Activated T-cell treated with anti-CD3 and anti-CD28 coated beads, Interleukin-2, amount 50 U/mL, for 4 hours (primary cell): Measurements from ENCODE around the gene RABGGTA. TPM values are rescaled to one million over a fixed set of nuclear protein-coding genes. Genes with fewer than 3 reads are reported as not detected.

Experiments
- ATAC-seq, 2 donors: fragments of 200-7000 bp; cut with Tn5 transposase; one replicate each; pipeline ENCODE4 v1.10.0; 2021
- DNase-seq: peaks from one replicate; pipeline ENCODE4 v3.0.0-alpha.2; 2020
- H3K27me3 Mint-ChIP-seq: one replicate; pipeline ENCODE4 v1.8.0; 2021; ENCODE audit warnings: low read depth, mixed read lengths
- H3K36me3 Mint-ChIP-seq: one replicate; pipeline ENCODE4 v1.8.0; 2022; ENCODE audit warnings: mixed read lengths; ENCODE audit not compliant: insufficient read depth
- H3K4me1 Mint-ChIP-seq: one replicate; pipeline ENCODE4 v1.8.0; 2021; ENCODE audit warnings: low read depth, mixed read lengths
- H3K4me3 Mint-ChIP-seq: one replicate; pipeline ENCODE4 v1.8.0; 2021; ENCODE audit warnings: mild to moderate bottlenecking, moderate library complexity, mixed read lengths
- H3K9me3 Mint-ChIP-seq: one replicate; pipeline ENCODE4 v1.8.0; 2021; ENCODE audit warnings: mixed read lengths
- total RNA-seq, 3 donors: library from RNA; stranded (reverse); gene quantifications; one replicate each; pipeline ENCODE4 v1.2.1, GENCODE V29; 2021

The RABGGTA gene
- total RNA-seq, 3 donors from 2014 or later: 52.2 to 58.8 (median 53.4) TPM

DNA sequence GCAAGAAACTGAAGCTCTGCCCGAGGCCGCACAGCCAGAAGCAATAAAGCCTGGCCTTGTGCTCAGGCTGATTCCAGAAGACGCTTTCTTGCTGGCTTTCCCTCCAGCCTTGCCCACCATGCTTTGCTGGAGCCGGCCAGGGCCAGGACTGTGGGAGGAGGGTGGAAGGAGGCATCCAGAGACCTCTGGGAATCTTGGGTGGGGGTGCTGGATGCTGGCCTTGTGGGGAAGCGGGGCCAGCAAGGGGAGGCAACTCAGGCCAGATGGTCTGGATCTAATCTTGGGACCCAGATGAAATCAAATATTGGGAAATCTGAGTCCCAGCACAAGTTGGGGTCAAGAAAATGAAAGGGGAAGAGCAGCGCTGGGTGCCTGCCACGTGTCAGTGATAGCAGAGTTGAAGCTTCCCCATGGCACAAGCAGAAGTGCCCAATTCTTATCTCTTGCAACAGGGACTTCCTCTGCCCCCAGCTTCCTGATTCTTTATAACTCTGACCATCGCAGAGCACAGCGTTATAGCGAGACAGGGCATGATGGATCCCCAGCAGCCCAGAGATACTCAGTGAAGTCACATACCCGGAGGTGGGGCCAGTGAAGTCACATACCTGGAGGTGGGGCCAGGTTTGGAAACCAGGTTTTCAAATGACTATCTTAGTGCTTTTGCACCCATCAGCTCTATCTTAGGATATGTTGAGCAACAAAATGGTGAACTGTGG lies 6.4 kb upstream of the RABGGTA start:
- Mint-ChIP-seq H3K36me3 (no peaks in the 10 kb centered on the region), H3K27me3 (no peaks in the 10 kb centered on the region), H3K9me3 (no peaks in the 10 kb centered on the region), H3K4me3 (no peak overlapping the region), H3K4me1 (peaks cover 65% of the 10 kb centered on the region)
- no peak for ATAC-seq
- DNase-seq: no peak

DNA sequence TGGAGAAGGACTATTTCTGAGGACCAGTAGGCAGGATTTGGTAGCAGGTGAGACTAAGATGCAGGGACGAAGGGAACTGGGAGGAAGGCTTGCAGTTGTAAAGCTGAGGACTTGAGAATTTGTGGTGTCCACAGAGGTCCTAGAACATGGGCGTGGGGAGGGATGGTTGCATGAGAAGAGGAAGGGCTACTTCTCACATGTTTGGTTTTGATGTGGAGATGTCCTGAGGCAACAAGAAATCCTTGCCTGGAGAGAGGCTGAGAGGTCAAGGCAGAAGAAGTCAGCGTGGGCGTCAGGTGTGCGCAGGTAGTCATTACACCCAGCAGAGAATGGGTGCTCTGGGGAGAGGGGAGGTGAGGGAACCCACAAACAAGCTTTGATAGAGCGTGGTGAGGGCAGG lies 5.7 kb upstream of the RABGGTA start:
- Mint-ChIP-seq H3K4me3 (no peak overlapping the region), H3K27me3 (no peaks in the 10 kb centered on the region), H3K4me1 (peaks cover 72% of the 10 kb centered on the region), H3K9me3 (no peaks in the 10 kb centered on the region), H3K36me3 (no peaks in the 10 kb centered on the region)
- DNase-seq (no peak), ATAC-seq (no peak)

DNA sequence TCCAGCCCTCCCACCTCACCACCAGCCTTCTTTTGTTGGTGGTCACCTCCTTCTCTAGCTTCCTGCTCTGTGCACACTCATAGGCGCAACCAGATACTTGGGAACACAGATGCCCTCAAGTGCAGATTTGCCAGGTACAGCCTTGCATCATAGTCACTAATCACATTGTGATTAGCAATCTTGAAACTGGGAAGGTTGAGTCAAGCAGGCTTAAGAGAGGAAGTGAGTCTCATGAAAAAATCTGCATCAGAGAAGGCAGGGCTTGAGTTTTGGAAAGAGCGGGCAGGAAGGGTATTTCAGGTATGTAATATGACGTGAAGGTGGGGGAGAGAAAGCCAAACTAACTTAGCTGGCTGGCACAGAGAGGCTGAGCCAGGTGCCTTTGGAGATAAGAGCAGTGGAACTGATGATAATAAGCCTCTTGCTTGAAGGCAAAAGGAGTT lies 2.7 kb upstream of the RABGGTA start:
- Mint-ChIP-seq H3K4me3 (peak overlapping the region; percentile 9), H3K27me3 (no peaks in the 10 kb centered on the region), H3K4me1 (peaks cover 66% of the 10 kb centered on the region), H3K36me3 (no peaks in the 10 kb centered on the region), H3K9me3 (no peaks in the 10 kb centered on the region)
- DNase-seq: peak; percentile 32
- ATAC-seq: peak; percentile 61 to 62

DNA sequence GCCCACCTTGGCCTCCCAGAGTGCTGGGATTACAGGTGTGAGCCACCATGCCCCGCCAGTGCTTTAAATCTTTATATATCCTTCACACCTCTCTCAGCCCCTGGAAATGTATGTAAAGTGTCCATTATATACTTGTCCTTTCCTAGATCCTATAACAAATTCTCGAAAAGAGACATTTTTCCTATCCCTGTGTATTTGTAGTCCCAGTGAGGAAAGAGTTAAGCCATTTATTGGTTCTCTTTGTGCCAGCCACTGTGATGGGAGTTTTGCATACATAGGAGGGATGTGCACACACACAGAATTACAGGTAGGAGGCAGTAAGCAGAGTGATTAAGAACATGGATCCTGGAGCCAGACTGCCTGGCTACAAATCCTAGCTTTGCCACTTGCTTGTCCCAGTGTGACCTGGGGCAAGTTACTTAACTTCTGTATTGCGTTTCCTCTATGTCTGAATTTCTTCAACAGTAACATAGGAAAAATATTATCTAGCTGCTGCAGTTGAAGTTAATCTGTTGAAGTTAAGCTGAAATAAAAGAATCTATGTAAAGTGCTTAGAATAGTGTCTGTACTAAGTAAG lies 2.1 kb upstream of the RABGGTA start:
- Mint-ChIP-seq H3K4me1 (peaks cover 60% of the 10 kb centered on the region), H3K4me3 (peak overlapping the region; percentile 9)
- ATAC-seq: no peak

DNA sequence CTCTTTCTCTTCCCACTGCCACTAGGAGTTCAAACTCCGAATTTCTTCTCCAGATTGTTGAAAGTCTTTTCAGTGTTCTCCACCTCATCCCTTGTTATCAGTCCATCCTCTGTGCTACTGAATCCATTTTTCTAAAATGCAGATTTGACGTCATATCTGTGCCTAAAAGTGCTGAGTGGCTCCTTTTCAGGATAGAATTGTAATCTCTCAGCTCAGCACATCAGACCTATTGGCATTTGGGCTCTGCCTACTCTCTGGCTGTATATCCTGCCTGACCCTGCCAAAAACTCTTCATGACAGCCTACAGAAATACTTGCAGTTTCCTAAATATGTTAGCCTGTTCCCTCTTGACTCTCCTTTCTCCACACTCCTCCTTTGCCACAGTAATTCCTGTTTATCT lies 1.1 kb upstream of the RABGGTA start:
- DNase-seq (no peak), ATAC-seq (no peak)
- peak overlapping the region; percentile 88 for H3K4me3 Mint-ChIP-seq
- H3K36me3 Mint-ChIP-seq: peaks cover 3% of the 10 kb centered on the region
- no peaks in the 10 kb centered on the region for H3K9me3 Mint-ChIP-seq
- H3K27me3 Mint-ChIP-seq: no peaks in the 10 kb centered on the region
- peaks cover 49% of the 10 kb centered on the region for H3K4me1 Mint-ChIP-seq

More for the DNA sequence above, 2.1 kb upstream of the RABGGTA start:
- Mint-ChIP-seq H3K27me3 (no peaks in the 10 kb centered on the region), H3K36me3 (peaks cover 3% of the 10 kb centered on the region), H3K9me3 (no peaks in the 10 kb centered on the region)
- no peak for DNase-seq

DNA sequence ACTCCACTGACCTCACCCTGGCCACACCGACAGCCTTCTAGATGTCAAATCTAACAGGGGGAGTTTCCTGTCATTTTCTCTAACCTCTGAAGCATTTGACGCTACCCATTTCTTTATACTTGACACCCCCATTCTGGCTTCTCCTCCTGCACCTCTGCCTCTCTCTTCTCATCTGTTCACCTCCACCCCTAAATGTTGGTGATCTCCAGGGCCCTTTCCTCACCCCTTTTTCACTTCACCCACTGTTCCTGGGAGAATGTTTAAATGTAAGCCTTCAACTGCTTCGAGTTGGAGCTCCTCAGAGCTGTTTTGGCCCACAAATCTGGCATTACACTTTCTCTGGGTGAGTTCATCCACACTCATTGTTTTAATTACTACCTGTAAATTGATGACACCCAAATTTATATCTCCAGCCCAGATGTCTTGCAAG lies 452 bp upstream of the RABGGTA start:
- H3K9me3 Mint-ChIP-seq: no peaks in the 10 kb centered on the region
- no peaks in the 10 kb centered on the region for H3K27me3 Mint-ChIP-seq
- peak overlapping the region; percentile 88 for H3K4me3 Mint-ChIP-seq
- H3K4me1 Mint-ChIP-seq: peaks cover 43% of the 10 kb centered on the region
- ATAC-seq (no peak), DNase-seq (no peak)
- H3K36me3 Mint-ChIP-seq: peaks cover 9% of the 10 kb centered on the region

DNA sequence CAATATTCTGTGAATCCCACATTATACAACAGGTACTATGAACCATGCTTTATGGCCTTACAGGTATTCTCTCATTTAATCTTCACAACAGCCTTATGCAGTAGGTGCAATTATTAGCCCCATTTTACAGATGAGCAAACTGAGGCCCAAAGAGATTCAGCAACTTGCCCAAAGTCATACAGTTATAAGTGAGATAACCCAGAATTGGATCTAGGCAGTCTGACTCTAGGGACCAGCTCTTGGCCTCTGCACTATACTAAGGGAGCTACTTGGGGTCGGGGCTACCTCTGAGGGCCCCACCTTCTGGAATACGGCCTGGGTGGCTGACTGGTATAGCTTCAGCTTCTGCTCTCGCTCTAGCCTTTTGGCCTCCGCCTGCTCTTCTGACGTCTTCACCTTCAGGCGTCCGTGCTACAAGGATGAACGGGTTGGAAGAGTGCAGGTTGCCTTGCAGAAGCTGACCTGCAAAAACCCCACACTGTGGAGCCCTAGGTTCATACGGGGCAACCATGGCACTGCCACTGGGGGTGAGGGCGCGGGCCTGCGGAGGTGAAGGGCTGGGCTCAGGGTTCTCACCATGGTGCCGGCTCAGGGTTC lies 762 bp downstream of the RABGGTA start:
- peaks cover 15% of the 10 kb centered on the region for H3K36me3 Mint-ChIP-seq
- H3K4me1 Mint-ChIP-seq: peaks cover 40% of the 10 kb centered on the region
- DNase-seq (no peak), ATAC-seq (no peak)
- H3K4me3 Mint-ChIP-seq: peak overlapping the region; percentile 88
- no peaks in the 10 kb centered on the region for H3K9me3 Mint-ChIP-seq
- H3K27me3 Mint-ChIP-seq: no peaks in the 10 kb centered on the region

DNA sequence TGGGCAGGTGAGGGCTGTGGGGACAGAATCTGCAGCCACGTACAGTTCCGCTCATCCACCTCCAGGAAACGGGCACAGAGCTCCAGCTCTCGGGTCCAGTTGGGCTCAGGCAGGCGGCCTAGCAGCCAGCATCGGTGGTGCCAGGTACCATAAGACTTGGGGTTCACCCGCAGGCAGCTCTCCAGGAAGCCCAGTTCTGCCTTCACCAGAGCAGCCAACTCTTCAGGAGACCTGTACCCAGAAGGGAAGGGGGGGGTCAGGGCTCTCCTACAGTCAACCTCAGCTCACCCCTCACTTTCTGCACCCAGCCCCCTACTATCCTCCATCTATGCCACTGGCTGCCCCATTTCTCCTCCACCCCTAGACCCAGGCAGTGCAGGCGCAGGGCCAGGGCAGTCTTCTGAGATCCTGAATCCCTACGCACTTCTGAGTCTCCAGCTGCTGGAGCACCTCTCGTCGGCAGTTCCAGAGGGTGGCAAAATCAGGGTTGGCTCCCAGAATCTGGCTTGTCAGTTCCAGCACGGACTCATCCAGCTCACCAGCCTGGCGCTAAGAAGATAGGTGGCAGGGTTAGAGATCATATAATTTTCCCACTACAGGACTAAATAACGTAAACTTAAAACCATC lies 1.4 kb downstream of the RABGGTA start:
- DNase-seq: no peak
- Mint-ChIP-seq H3K4me1 (peaks cover 34% of the 10 kb centered on the region), H3K9me3 (no peaks in the 10 kb centered on the region), H3K4me3 (peak overlapping the region; percentile 88), H3K36me3 (peaks cover 15% of the 10 kb centered on the region), H3K27me3 (no peaks in the 10 kb centered on the region)
- no peak for ATAC-seq

DNA sequence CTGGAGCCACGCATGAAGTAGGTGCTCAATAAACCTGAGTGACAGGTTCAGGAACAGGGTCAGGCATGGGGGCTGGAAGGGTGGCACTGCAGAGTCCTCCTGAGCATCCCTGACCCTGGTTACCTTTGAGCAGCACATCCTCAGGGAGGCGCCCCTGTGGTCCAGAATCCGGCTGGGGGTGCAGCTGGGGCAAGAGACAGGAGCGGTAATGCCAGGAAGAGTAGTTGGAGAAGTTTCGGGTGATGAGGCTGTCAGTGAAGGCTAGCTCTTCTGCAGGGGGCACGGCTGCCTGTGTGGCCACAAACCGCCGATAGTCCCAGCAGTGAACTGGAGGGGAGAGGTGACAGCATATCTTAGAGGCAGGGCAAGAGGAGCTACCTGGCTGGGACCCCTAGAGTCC lies 2.0 kb downstream of the RABGGTA start:
- Mint-ChIP-seq H3K9me3 (no peaks in the 10 kb centered on the region), H3K36me3 (peaks cover 15% of the 10 kb centered on the region), H3K27me3 (no peaks in the 10 kb centered on the region), H3K4me1 (peaks cover 31% of the 10 kb centered on the region), H3K4me3 (no peak overlapping the region)
- DNase-seq (no peak), ATAC-seq (no peak)

DNA sequence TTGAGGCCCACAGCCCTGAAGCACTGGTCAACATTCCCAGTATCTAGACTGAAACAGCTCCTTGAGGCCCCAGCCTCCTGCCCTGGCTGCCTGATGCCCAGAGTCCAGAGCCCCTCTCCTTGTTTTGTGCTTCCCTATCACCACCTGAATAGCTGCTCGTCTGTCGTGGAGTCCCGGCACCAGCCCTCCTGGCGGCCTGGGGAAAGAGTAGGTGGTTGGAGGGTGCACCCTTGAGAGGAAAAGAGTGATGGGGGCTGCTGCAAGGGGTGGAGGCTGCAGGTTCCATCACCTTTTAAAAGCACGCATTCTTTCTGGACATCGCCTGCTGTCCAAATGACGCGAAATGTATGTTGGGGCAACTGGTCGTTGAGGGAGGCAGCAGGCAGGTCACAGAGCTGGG lies 3.2 kb downstream of the RABGGTA start:
- no peak for ATAC-seq
- Mint-ChIP-seq H3K9me3 (no peaks in the 10 kb centered on the region), H3K4me1 (peaks cover 20% of the 10 kb centered on the region), H3K4me3 (no peak overlapping the region), H3K36me3 (peaks cover 15% of the 10 kb centered on the region), H3K27me3 (no peaks in the 10 kb centered on the region)
- DNase-seq: no peak

DNA sequence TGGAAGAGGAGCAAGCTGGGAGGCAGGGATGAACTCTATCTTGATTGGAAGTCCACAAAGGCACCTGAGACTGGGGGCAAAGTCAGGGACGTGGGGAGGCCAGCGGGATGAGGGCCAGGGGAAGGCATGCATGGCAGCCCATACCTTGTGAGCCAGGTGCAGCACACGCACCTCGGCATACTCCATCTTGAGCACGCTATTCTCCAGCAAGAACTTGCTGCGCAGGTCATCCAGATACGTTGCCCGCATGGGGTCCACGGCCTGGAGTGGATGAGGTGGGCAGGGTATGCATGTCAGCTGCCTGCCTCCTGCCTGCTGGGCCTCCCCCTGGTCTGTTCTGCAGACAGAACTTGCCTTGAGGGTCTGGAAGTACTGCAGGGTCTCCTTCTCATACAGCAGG lies 3.9 kb downstream of the RABGGTA start:
- Mint-ChIP-seq H3K4me1 (peaks cover 14% of the 10 kb centered on the region), H3K36me3 (peaks cover 15% of the 10 kb centered on the region), H3K27me3 (no peaks in the 10 kb centered on the region), H3K9me3 (no peaks in the 10 kb centered on the region), H3K4me3 (no peak overlapping the region)
- no peak for ATAC-seq
- no peak for DNase-seq

DNA sequence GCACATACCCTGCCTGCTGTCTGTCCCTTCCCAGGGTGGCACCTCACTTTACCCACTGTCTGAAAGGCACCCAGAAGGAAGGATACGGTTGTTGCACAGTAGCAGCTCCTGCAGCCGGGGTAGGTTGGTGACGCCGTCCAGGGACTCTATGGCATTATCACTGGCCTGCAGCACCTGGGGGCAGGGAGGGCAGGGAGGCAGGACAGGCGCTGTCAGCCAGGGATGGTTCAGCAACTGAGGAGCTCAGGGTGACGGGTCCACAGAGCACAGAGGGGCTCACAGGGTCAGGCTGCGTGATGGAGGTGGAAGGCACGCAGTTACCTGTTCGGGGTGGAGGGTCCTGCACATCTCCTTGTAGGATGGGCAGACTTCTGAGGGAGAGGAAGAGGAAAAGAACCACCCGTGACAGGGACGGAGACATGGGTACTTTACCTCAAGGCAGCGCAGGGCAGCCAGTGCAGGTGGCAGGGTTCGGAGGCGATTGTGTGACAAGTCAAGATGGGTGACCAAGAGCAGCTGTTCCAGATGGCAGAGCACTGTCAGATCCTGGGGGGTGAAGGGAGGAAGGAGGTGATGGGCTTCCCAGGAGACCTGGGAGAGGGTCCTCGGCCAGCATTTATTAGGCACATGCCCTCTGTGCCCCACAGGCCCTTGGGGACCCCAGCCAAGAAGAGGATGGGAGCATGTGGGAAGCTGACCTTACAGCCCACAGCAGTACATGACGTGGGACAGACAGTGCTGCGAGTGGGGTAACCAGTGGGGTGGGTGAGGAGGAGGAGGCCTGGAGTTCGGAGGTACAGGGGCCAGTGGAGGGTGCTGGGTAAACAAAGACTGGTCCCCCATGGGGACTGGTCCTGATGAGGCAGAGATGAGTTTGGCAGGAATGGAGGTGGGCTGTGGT lies 4.8 kb downstream of the RABGGTA start:
- no peak overlapping the region for H3K4me3 Mint-ChIP-seq
- ATAC-seq (no peak), DNase-seq (no peak)
- no peaks in the 10 kb centered on the region for H3K9me3 Mint-ChIP-seq
- H3K36me3 Mint-ChIP-seq: peaks cover 19% of the 10 kb centered on the region
- H3K4me1 Mint-ChIP-seq: peaks cover 5% of the 10 kb centered on the region
- no peaks in the 10 kb centered on the region for H3K27me3 Mint-ChIP-seq

DNA sequence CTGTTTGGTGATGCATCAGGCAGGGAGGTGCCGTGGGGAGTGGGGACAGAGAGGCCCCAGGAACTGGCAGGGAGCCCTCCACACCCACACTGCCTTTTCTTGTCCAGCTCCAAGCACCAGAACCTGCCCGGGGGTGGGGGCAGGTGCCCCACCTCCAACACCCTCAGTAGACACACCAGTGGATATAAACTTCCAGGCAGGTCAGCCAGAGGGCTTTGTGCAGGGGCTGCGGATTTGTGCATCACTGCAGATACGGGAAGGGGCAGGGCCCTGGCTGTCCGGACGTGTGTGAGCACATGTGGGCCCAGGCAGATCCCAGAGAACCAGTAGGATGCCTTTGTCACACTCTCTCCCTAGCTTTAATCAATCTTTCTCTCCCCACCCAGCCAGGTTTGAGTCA lies 7.1 kb downstream of the RABGGTA start:
- H3K36me3 Mint-ChIP-seq: peaks cover 21% of the 10 kb centered on the region
- ATAC-seq (no peak), DNase-seq (no peak)
- no peaks in the 10 kb centered on the region for H3K9me3 Mint-ChIP-seq
- H3K4me3 Mint-ChIP-seq: no peak overlapping the region
- H3K27me3 Mint-ChIP-seq: no peaks in the 10 kb centered on the region
- H3K4me1 Mint-ChIP-seq: no peaks in the 10 kb centered on the region

DNA sequence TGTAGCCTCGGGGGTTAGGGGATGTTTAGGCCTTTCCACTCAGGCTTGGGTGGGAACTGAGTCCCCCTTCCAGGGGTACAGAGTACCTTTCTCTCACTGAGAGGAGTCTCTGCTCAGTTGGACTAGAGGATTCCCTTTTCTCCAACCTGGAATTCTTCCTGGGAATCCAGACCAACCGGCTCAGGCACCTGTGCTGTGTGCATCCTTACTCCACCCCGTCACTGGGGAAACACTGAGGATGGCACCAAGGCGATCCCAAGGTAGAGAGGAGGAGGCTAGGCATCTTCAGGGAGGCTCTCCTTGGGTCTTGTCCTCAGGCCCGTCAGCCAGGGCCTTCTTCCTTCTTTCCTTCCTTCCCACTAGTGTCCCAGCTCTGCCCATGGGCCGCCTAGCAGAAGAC lies 7.5 kb downstream of the RABGGTA start:
- H3K27me3 Mint-ChIP-seq: no peaks in the 10 kb centered on the region
- H3K4me1 Mint-ChIP-seq: no peaks in the 10 kb centered on the region
- ATAC-seq (no peak), DNase-seq (no peak)
- no peak overlapping the region for H3K4me3 Mint-ChIP-seq
- no peaks in the 10 kb centered on the region for H3K9me3 Mint-ChIP-seq
- H3K36me3 Mint-ChIP-seq: peaks cover 21% of the 10 kb centered on the region
